ENCODE measurements around the gene TAC3.

TAC3 gene

DNA sequence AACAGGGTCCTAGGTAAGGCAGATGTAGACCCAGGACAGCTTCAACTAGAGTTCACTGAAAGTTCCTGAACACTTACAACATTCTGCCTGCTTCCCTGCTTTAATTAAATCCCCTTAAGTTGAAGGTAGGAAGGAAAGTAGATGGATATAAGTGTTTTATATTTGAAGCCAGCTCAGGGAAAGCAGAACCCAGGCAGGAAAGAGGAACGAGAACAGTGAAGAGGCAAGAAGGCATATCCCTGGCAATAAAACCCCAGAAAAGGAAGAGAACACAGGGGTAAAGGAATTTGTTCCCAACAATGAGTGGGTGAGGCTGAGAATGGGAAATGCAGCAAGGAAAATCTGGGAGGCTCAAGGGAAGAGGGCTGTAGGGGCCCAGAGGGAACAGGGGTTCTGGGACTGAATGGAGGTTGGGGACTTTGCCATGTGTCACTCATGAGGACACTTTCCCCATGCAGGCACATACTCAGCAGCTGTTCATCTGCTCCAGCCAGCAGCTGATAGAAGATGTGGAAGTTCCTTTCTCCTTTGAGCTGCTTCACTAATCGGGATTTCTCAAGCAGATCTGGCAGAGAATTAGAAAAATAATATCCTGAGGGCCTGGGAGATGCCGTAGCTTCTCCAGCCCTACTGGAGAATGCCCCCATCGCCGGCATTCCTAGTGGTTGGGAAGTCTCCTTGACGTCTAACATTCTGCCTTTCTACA lies 29.9 kb upstream of the TAC3 start:
- Histone ChIP-seq H2AFZ (ENCODE audit: low read depth, low read length) (0 out of 2 replicates have a peak overlapping the region, but pooled peaks have one; percentile 27), H3K9me3 (ENCODE audit: insufficient read depth, low read length, severe bottlenecking) (no peaks in the 10 kb centered on the region), H3K4me1 (ENCODE audit: insufficient read depth, low read length) (peaks cover 34% of the 10 kb centered on the region), H4K20me1 (ENCODE audit: insufficient read depth, low read length) (no peaks in the 10 kb centered on the region), H3K9ac (ENCODE audit: low read depth, low read length) (no peak overlapping the region), H3K27ac (ENCODE audit: low read length) (peak overlapping the region; percentile 81), H3K36me3 (ENCODE audit: insufficient read depth, low read length) (no peaks in the 10 kb centered on the region), H3K4me3 (ENCODE audit: low read depth in 1 of 2, low read length in 2 of 2) (no peak overlapping the region), H3K4me2 (ENCODE audit: insufficient read depth, low read length) (peak overlapping the region; percentile 54), H3K27me3 (ENCODE audit: insufficient read depth, low read length, poor library complexity) (no peaks in the 10 kb centered on the region), H3K79me2 (ENCODE audit: insufficient read depth, low read length) (no peaks in the 10 kb centered on the region)
- no peak for ATAC-seq (ENCODE audit: insufficient read depth, low read depth)
- no peak for TF ChIP-seq EZH2 (IDR thresholded peaks at IDR 0.05; ENCODE audit: borderline replicate concordance, low read depth, low read length, severe bottlenecking)
- TF ChIP-seq, protein P1, sequence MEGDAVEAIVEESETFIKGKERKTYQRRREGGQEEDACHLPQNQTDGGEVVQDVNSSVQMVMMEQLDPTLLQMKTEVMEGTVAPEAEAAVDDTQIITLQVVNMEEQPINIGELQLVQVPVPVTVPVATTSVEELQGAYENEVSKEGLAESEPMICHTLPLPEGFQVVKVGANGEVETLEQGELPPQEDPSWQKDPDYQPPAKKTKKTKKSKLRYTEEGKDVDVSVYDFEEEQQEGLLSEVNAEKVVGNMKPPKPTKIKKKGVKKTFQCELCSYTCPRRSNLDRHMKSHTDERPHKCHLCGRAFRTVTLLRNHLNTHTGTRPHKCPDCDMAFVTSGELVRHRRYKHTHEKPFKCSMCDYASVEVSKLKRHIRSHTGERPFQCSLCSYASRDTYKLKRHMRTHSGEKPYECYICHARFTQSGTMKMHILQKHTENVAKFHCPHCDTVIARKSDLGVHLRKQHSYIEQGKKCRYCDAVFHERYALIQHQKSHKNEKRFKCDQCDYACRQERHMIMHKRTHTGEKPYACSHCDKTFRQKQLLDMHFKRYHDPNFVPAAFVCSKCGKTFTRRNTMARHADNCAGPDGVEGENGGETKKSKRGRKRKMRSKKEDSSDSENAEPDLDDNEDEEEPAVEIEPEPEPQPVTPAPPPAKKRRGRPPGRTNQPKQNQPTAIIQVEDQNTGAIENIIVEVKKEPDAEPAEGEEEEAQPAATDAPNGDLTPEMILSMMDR (IDR thresholded peaks at IDR 0.05; ENCODE audit: borderline replicate concordance, extremely low read depth, low read length, poor library complexity, severe bottlenecking) = no peak
- DNase-seq = no peak

DNA sequence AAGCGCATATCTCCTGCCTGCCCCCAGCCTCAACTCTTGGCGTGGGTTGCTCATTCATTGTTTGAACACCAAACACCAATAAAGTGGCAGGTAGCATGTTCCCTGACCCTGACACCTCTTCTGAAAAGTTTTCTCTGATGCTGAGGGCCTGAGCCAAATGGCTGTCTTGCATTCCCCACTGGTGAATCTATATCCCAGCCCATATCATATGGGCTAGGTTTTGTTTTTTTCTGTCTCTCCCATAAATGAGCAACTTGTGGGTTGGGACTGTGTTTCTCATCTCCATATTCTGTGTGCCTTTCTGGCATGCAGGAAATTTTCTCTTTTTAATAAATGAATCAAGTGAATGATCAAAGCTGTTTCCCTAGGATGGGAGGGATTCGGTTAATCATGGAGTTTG lies 28.6 kb upstream of the TAC3 start:
- no peak for ATAC-seq (ENCODE audit: insufficient read depth, low read depth)

DNA sequence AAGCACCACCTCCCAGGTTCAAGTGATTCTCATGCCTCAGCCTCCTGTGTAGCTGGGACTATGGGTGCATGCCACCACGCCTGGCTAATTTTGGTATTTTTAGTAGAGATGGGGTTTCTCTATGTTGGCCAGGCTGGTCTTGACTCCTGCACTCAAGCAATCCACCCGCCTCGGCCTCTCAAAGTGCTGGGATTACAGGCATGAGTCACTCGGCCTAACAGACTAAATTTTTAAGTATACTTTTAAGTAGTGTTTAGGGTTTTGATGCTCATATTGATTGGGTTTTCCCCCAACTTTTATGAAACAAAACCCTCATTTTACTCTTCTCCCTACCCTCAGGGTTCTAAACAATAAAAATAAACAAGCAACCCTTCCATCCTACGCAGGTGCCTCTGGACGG lies 28.1 kb upstream of the TAC3 start:
- Histone ChIP-seq H3K4me3 (ENCODE audit: low read depth in 1 of 2, low read length in 2 of 2) (no peak overlapping the region), H3K9ac (ENCODE audit: low read depth, low read length) (no peak overlapping the region), H3K79me2 (ENCODE audit: insufficient read depth, low read length) (no peaks in the 10 kb centered on the region), H3K27me3 (ENCODE audit: insufficient read depth, low read length, poor library complexity) (no peaks in the 10 kb centered on the region), H3K4me2 (ENCODE audit: insufficient read depth, low read length) (no peak overlapping the region), H3K4me1 (ENCODE audit: insufficient read depth, low read length) (peaks cover 34% of the 10 kb centered on the region), H3K36me3 (ENCODE audit: insufficient read depth, low read length) (no peaks in the 10 kb centered on the region), H4K20me1 (ENCODE audit: insufficient read depth, low read length) (no peaks in the 10 kb centered on the region), H3K9me3 (ENCODE audit: insufficient read depth, low read length, severe bottlenecking) (no peaks in the 10 kb centered on the region), H3K27ac (ENCODE audit: low read length) (no peak overlapping the region), H2AFZ (ENCODE audit: low read depth, low read length) (no peak overlapping the region)
- DNase-seq (no peak), ATAC-seq (ENCODE audit: insufficient read depth, low read depth) (no peak)
- TF ChIP-seq, protein P1 (IDR thresholded peaks at IDR 0.05; ENCODE audit: borderline replicate concordance, extremely low read depth, low read length, poor library complexity, severe bottlenecking) = no peak
- no peak for TF ChIP-seq EZH2 (IDR thresholded peaks at IDR 0.05; ENCODE audit: borderline replicate concordance, low read depth, low read length, severe bottlenecking)

More for the DNA sequence above, 28.6 kb upstream of the TAC3 start:
- no peaks in the 10 kb centered on the region for H3K9me3 ChIP-seq (ENCODE audit: insufficient read depth, low read length, severe bottlenecking)
- DNase-seq = no peak
- no peaks in the 10 kb centered on the region for H3K36me3 ChIP-seq (ENCODE audit: insufficient read depth, low read length)
- H3K4me1 ChIP-seq (ENCODE audit: insufficient read depth, low read length) = peaks cover 34% of the 10 kb centered on the region
- H3K4me2 ChIP-seq (ENCODE audit: insufficient read depth, low read length) = no peak overlapping the region
- H3K79me2 ChIP-seq (ENCODE audit: insufficient read depth, low read length) = no peaks in the 10 kb centered on the region
- H3K9ac ChIP-seq (ENCODE audit: low read depth, low read length) = no peak overlapping the region
- no peak overlapping the region for H3K4me3 ChIP-seq (ENCODE audit: low read depth in 1 of 2, low read length in 2 of 2)
- H3K27me3 ChIP-seq (ENCODE audit: insufficient read depth, low read length, poor library complexity) = no peaks in the 10 kb centered on the region
- no peak overlapping the region for H2AFZ ChIP-seq (ENCODE audit: low read depth, low read length)
- H3K27ac ChIP-seq (ENCODE audit: low read length) = no peak overlapping the region
- H4K20me1 ChIP-seq (ENCODE audit: insufficient read depth, low read length) = no peaks in the 10 kb centered on the region
- TF ChIP-seq EZH2 (IDR thresholded peaks at IDR 0.05; ENCODE audit: borderline replicate concordance, low read depth, low read length, severe bottlenecking) = no peak
- TF ChIP-seq, protein P1 (IDR thresholded peaks at IDR 0.05; ENCODE audit: borderline replicate concordance, extremely low read depth, low read length, poor library complexity, severe bottlenecking) = no peak
